IMR-90 (cell line): ENCODE measurements around the gene MYT1. TPM values are rescaled to one million over a fixed set of nuclear protein-coding genes. Genes with fewer than 3 reads are reported as not detected.

Source experiments
- ATAC-seq: fragments of 200-7000 bp; cut with Tn5 transposase; 2 replicates; pipeline ENCODE4 v1.9.1; 2020; ENCODE audit warnings: low read depth, mild to moderate bottlenecking, moderate library complexity
- BruUV-seq: library from RNA; stranded (reverse); fragments of 400-500 nt; replicated peaks from 2 replicates; lab custom pipeline; 2021; lab: Mats Ljungman, UMichigan
- CTCF ChIA-PET: fragments of 300-600 bp; formaldehyde crosslinking; extraction: SDS; loops from one replicate; lab custom pipeline; 2021; ENCODE audit warnings: antibody characterized with exemption; lab: Yijun Ruan, JAX
- POLR2A ChIA-PET: fragments of 300-600 bp; sonication (Branson Sonifier 250); formaldehyde crosslinking; loops from one replicate; lab custom pipeline; 2022; ENCODE audit warnings: antibody characterized with exemption; ENCODE audit not compliant: unreplicated experiment; lab: Charles Lee
- DNase-seq: peaks from one replicate; pipeline ENCODE4 v3.0.0; 2013
- H2AFZ ChIP-seq: replicated peaks from 2 replicates; pipeline ENCODE3; 2013; ENCODE audit warnings: low read length, mild to moderate bottlenecking; ENCODE audit not compliant: poor library complexity
- H2AK5ac ChIP-seq: 2 replicates; pipeline ENCODE4 v1.6.1; 2013; ENCODE audit warnings: low read depth, low read length, inconsistent platforms
- H2AK9ac ChIP-seq: replicated peaks from 2 replicates; pipeline ENCODE3; 2013; ENCODE audit warnings: mild to moderate bottlenecking, low read depth, low read length, moderate library complexity; ENCODE audit not compliant: poor library complexity
- H2BK120ac ChIP-seq: 2 replicates; pipeline ENCODE4 v1.6.1; 2013; ENCODE audit warnings: low read depth, low read length, inconsistent platforms
- H2BK15ac ChIP-seq: 3 replicates; pipeline ENCODE4 v1.6.1; 2013; ENCODE audit warnings: low read depth, low read length, inconsistent platforms
- H2BK20ac ChIP-seq: 2 replicates; pipeline ENCODE4 v1.6.1; 2013; ENCODE audit warnings: low read depth, mild to moderate bottlenecking, inconsistent platforms, low read length, moderate library complexity
- H2BK5ac ChIP-seq: 2 replicates; pipeline ENCODE4 v1.6.1; 2013; ENCODE audit warnings: mild to moderate bottlenecking, low read depth, low read length, inconsistent platforms; ENCODE audit not compliant: poor library complexity, severe bottlenecking
- H3K14ac ChIP-seq: replicated peaks from 2 replicates; pipeline ENCODE4 v1.6.1; 2013; ENCODE audit warnings: low read depth, low read length, inconsistent platforms
- H3K18ac ChIP-seq: 2 replicates; pipeline ENCODE4 v1.6.1; 2013; ENCODE audit warnings: low read depth, low read length, control low read depth
- H3K23ac ChIP-seq: 2 replicates; pipeline ENCODE4 v1.6.1; 2013; ENCODE audit warnings: low read depth, low read length, inconsistent platforms
- H3K27ac ChIP-seq: 2 replicates; pipeline ENCODE4 v1.5.1; 2013; ENCODE audit warnings: mild to moderate bottlenecking, control low read depth, low read length; ENCODE audit not compliant: insufficient read depth
- H3K27me3 ChIP-seq: 2 replicates; pipeline ENCODE4 v1.6.1; 2013; ENCODE audit warnings: low read length; ENCODE audit not compliant: control insufficient read depth, insufficient read depth
- H3K36me3 ChIP-seq: 2 replicates; pipeline ENCODE4 v1.6.1; 2013; ENCODE audit warnings: low read length, mixed read lengths; ENCODE audit not compliant: control insufficient read depth, insufficient read depth
- H3K4ac ChIP-seq: 2 replicates; pipeline ENCODE4 v1.6.1; 2013; ENCODE audit warnings: low read depth, low read length, inconsistent platforms
- H3K4me1 ChIP-seq: 2 replicates; pipeline ENCODE4 v1.6.1; 2013; ENCODE audit warnings: low read length, mixed read lengths; ENCODE audit not compliant: control insufficient read depth, insufficient read depth
- H3K4me2 ChIP-seq: 2 replicates; pipeline ENCODE4 v1.6.1; 2013; ENCODE audit warnings: low read depth, mild to moderate bottlenecking, control low read depth, low read length, moderate library complexity
- H3K4me3 ChIP-seq: 2 replicates; pipeline ENCODE4 v1.5.1; 2013; ENCODE audit warnings: low read depth, mild to moderate bottlenecking, control low read depth, low read length, moderate library complexity; ENCODE audit not compliant: insufficient read depth
- H3K56ac ChIP-seq: 2 replicates; pipeline ENCODE4 v1.6.1; 2013; ENCODE audit warnings: low read length, inconsistent platforms; ENCODE audit not compliant: insufficient read depth; ENCODE audit errors: extremely low read depth
- H3K79me1 ChIP-seq, 2 experiments: 2 replicates each; pipeline ENCODE4 v1.6.1; 2013; ENCODE audit warnings: low read length in 2 of 2, inconsistent platforms in 1 of 2, low read depth in 1 of 2
- H3K9ac ChIP-seq: 2 replicates; pipeline ENCODE4 v1.6.1; 2013; ENCODE audit warnings: low read depth, low read length, control low read depth
- H3K9me1 ChIP-seq: 2 replicates; pipeline ENCODE4 v1.6.1; 2013; ENCODE audit warnings: low read length, inconsistent platforms; ENCODE audit not compliant: insufficient read depth
- H3K9me3 ChIP-seq: 2 replicates; pipeline ENCODE4 v1.6.1; 2013; ENCODE audit warnings: low read length; ENCODE audit not compliant: control insufficient read depth, insufficient read depth
- H4K20me1 ChIP-seq: 2 replicates; pipeline ENCODE4 v1.6.1; 2013; ENCODE audit warnings: low read length, inconsistent platforms; ENCODE audit not compliant: insufficient read depth
- H4K5ac ChIP-seq: 2 replicates; pipeline ENCODE4 v1.6.1; 2013; ENCODE audit warnings: mild to moderate bottlenecking, low read depth, low read length, control low read depth
- H4K8ac ChIP-seq, 2 experiments: 2 replicates each; pipeline ENCODE4 v1.6.1; 2013; ENCODE audit warnings: low read depth in 2 of 2, low read length in 2 of 2, control low read depth in 1 of 2, inconsistent platforms in 1 of 2
- H4K91ac ChIP-seq: 2 replicates; pipeline ENCODE4 v1.6.1; 2013; ENCODE audit warnings: low read depth, low read length, inconsistent platforms; ENCODE audit not compliant: insufficient read depth
- POLR2A ChIP-seq: IDR thresholded peaks from 2 replicates; pipeline ENCODE4 v1.6.1; 2012; ENCODE audit warnings: mild to moderate bottlenecking, low read depth, low read length
- WGBS, 2 experiments: methylation state at CpG; one replicate each; pipeline versions ENCODE4 v1.1.5 to v1.1.7; 2013; ENCODE audit warnings: missing lambda C conversion rate in 2 of 2; ENCODE audit not compliant: insufficient read length in 1 of 2; ENCODE audit errors: extremely low coverage in 2 of 2; 5-methylcytosine and 5-hydroxymethylcytosine counted together
- dilution Hi-C: fragments of 300-500 bp; cut with HindIII; formaldehyde crosslinking; loops from one replicate; pipeline ENCODE4 v1.14.3; 2018; ENCODE audit warnings: low sequenced_read_pairs; ENCODE audit not compliant: unreplicated experiment
- in situ Hi-C: fragments of 300-500 bp; cut with MboI; formaldehyde crosslinking; loops from 3 replicates; pipeline ENCODE4 v1.14.3; 2019; ENCODE audit warnings: low sequenced_read_pairs, inconsistent platforms, mixed read lengths
- intact Hi-C: fragments of 100-400 bp; cut with micrococcal nuclease; formaldehyde crosslinking; loops from 2 replicates; pipeline ENCODE4 v1.10.0; 2022
- polyA plus RNA-seq, 3 experiments: library from polyadenylated mRNA; depleted of rRNA; stranded (reverse); fragments of >200 nt; gene quantifications; 2 replicates each; pipeline ENCODE4 v1.2.3, GENCODE V29; 2012; ENCODE audit warnings: low replicate concordance in 1 of 3
- total RNA-seq: library from RNA; depleted of rRNA; stranded (reverse); fragments of >200 nt; gene quantifications from 2 replicates; pipeline ENCODE4 v1.2.3, GENCODE V29; 2012

Gene MYT1
- total and polyA plus RNA-seq, 2 of the 4 experiments (the other 2 are of a cell fraction): not detected

DNA sequence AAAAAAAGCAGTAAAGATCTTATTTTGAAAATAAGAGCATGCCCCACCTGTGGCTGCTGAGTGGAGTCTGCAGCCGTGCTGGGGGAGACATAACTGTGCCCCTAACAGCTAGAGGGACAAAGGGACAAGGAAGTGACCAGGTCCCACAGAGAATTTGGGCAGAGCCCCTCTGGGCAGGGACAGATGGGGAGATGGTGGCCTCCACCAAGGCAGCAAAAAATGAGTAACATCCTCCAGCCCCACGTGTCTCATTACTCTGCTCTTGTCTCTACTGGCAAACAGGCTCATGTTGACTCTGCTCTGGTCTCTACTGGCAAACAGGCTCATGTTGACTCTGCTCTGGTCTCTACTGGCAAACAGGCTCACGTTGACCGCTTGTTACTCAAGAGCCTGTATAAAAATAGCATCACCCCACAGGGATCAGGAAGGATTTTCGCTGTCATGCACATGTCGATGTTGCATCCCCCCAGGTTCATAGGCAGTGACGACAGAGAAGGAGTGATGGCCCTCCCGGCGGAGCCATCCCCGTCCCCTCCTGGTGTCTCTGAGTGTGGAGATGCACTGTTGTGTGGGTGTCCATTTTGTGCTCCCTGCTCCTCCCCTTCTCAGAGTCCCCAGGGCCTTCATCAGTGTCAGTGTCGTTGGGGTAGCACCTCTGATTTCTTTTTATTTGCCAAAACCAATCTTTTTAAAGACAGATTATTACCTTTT, 74.0 kb downstream of the MYT1 start:
- H3K36me3 ChIP-seq: no peaks in the 10 kb centered on the region
- no peak overlapping the region for H2BK20ac ChIP-seq
- dilution Hi-C loops (no loop called here), in situ Hi-C loops (no loop called here), intact Hi-C loops (no loop called here)
- 73% methylated on average over 2 of the region's 11 CpGs; no CpG with 5 or more reads in 1 of the 2 experiments for WGBS, 2 experiments
- no peaks in the 10 kb centered on the region for H3K79me1 ChIP-seq
- no peak overlapping the region for H2BK5ac ChIP-seq
- no peak overlapping the region for H4K5ac ChIP-seq
- no peak overlapping the region for H3K56ac ChIP-seq
- H2AK5ac ChIP-seq: no peak overlapping the region
- H3K23ac ChIP-seq: no peak overlapping the region
- BruUV-seq: no TSS peak
- H3K14ac ChIP-seq: no peak overlapping the region
- no peak overlapping the region for H3K4ac ChIP-seq
- no peak overlapping the region for H2BK120ac ChIP-seq
- no peak overlapping the region for H2BK15ac ChIP-seq
- H3K9me1 ChIP-seq: no peaks in the 10 kb centered on the region
- H3K4me2 ChIP-seq: no peak overlapping the region
- POLR2A ChIA-PET: no interaction called here
- no peak overlapping the region for H3K4me3 ChIP-seq
- no peaks in the 10 kb centered on the region for H3K4me1 ChIP-seq
- no peak for DNase-seq
- H4K8ac ChIP-seq: no peak overlapping the region
- H4K20me1 ChIP-seq: no peaks in the 10 kb centered on the region
- peaks cover 13% of the 10 kb centered on the region for H3K27me3 ChIP-seq
- no peak overlapping the region for H2AK9ac ChIP-seq
- no peak for TF ChIP-seq POLR2A
- H3K18ac ChIP-seq: no peak overlapping the region
- H2AFZ ChIP-seq: no peak overlapping the region
- ATAC-seq: no peak
- H4K91ac ChIP-seq: no peak overlapping the region
- H3K27ac ChIP-seq: no peak overlapping the region
- no peaks in the 10 kb centered on the region for H3K9me3 ChIP-seq
- no peak overlapping the region for H3K9ac ChIP-seq
- CTCF ChIA-PET: interaction anchor here (0.6 kb wide), 1 partner anchor 20 kb away, joined by 4 read pairs; no protein-coding TSS in a partner anchor
